ENCODE results near the gene UST.
"Not testable (repeated sequence)": the region's sequence is repeated elsewhere in the genome, so short reads cannot be mapped to it uniquely, and the experiment has no call there.

Gene UST

GRCh38 chr6:149084808-149085556 lies 338.2 kb downstream of the UST start:
- DNase-seq (ENCODE audit: low read depth in 2 of 2) = no peak

- no peak for DNase-seq (ENCODE audit: low read depth in 2 of 2)
Measured at GRCh38 chr6:149085557-149085938, 338.7 kb downstream of the UST start.

GRCh38 chr6:149086363-149086762 lies 339.5 kb downstream of the UST start:
- no peak for DNase-seq (ENCODE audit: low read depth in 2 of 2)

- no peak for DNase-seq (ENCODE audit: low read depth in 2 of 2)
Measured at GRCh38 chr6:149087898-149088297, 341.1 kb downstream of the UST start.

- no peak for DNase-seq (ENCODE audit: low read depth in 2 of 2)
Measured at GRCh38 chr6:149088361-149088760, 341.5 kb downstream of the UST start.

GRCh38 chr6:149089510-149089909 lies 342.7 kb downstream of the UST start:
- DNase-seq (ENCODE audit: low read depth in 2 of 2) = no peak

GRCh38 chr6:149090937-149091336 lies 344.1 kb downstream of the UST start:
- DNase-seq (ENCODE audit: low read depth in 2 of 2) = no peak

GRCh38 chr6:149093643-149094042 lies 346.8 kb downstream of the UST start:
- DNase-seq (ENCODE audit: low read depth in 2 of 2) = no peak

- DNase-seq (ENCODE audit: low read depth in 2 of 2) = no peak
Measured at GRCh38 chr6:149094156-149094555, 347.3 kb downstream of the UST start.

- DNase-seq (ENCODE audit: low read depth in 2 of 2) = peak in 1 of 2 donors; percentile 18
Measured at GRCh38 chr6:149094934-149095351, 348.1 kb downstream of the UST start.

- no peak for DNase-seq (ENCODE audit: low read depth in 2 of 2)
Measured at GRCh38 chr6:149095842-149096241, 349.0 kb downstream of the UST start.

GRCh38 chr6:149097794-149098193 lies 351.0 kb downstream of the UST start:
- DNase-seq (ENCODE audit: low read depth in 2 of 2) = no peak

- no peak for DNase-seq (ENCODE audit: low read depth in 2 of 2)
Measured at GRCh38 chr6:149098700-149099276, 352.0 kb downstream of the UST start.

GRCh38 chr6:149102324-149102723 lies 355.5 kb downstream of the UST start:
- no peak for DNase-seq (ENCODE audit: low read depth in 2 of 2)

- DNase-seq (ENCODE audit: low read depth in 2 of 2) = not testable (repeated sequence)
Measured at GRCh38 chr6:149103950-149104349, 357.1 kb downstream of the UST start.

- no peak for DNase-seq (ENCODE audit: low read depth in 2 of 2)
Measured at GRCh38 chr6:149107520-149107919, 360.7 kb downstream of the UST start.

- no peak for DNase-seq (ENCODE audit: low read depth in 2 of 2)
Measured at GRCh38 chr6:149108038-149108748, 361.4 kb downstream of the UST start.

- no peak for DNase-seq (ENCODE audit: low read depth in 2 of 2)
Measured at GRCh38 chr6:149108749-149109100, 361.9 kb downstream of the UST start.

GRCh38 chr6:149109397-149110070 lies 362.7 kb downstream of the UST start:
- DNase-seq (ENCODE audit: low read depth in 2 of 2) = no peak

- no peak for DNase-seq (ENCODE audit: low read depth in 2 of 2)
Measured at GRCh38 chr6:149111556-149112115, 364.8 kb downstream of the UST start.

GRCh38 chr6:149112976-149113375 lies 366.1 kb downstream of the UST start:
- DNase-seq (ENCODE audit: low read depth in 2 of 2) = no peak

- no peak for DNase-seq (ENCODE audit: low read depth in 2 of 2)
Measured at GRCh38 chr6:149114167-149114566, 367.3 kb downstream of the UST start.

Measured in stimulated activated CD4-positive, alpha-beta T cell treated with anti-CD3 and anti-CD28 coated beads, Interleukin-4, amount 100 ng/mL, for 48 hours (primary cell).